GM12878 (cell line): ENCODE data around the gene CACNG5. TPM values are rescaled to one million over a fixed set of nuclear protein-coding genes. Genes with fewer than 3 reads are reported as not detected.

Experiments used
- ATAC-seq: fragments of 200-7000 bp; cut with Tn5 transposase; 3 replicates; pipeline ENCODE4 v1.9.1; 2020; ENCODE audit warnings: mild to moderate bottlenecking, moderate library complexity
- BruUV-seq: library from RNA; stranded (reverse); fragments of 400-500 nt; replicated peaks from 2 replicates; lab custom pipeline; 2021; lab: Mats Ljungman, UMichigan
- CTCF ChIA-PET: fragments of 300-600 bp; sonication (Branson Sonifier 250); formaldehyde crosslinking; extraction: SDS; loops from one replicate; lab custom pipeline; 2021; ENCODE audit warnings: inconsistent platforms; lab: Yijun Ruan, JAX
- POLR2A ChIA-PET: fragments of 350-600 bp; formaldehyde crosslinking; extraction: SDS; loops from one replicate; lab custom pipeline; 2021; ENCODE audit warnings: inconsistent platforms; lab: Charles Lee
- RAD21 ChIA-PET: fragments of 300-600 bp; sonication (Branson Sonifier 250); formaldehyde crosslinking; loops from one replicate; lab custom pipeline; 2023; ENCODE audit warnings: antibody characterized with exemption; ENCODE audit not compliant: unreplicated experiment; lab: Charles Lee
- SMC1A ChIA-PET: fragments of 300-600 bp; sonication (Branson Sonifier 250); formaldehyde crosslinking; loops from one replicate; lab custom pipeline; 2023; ENCODE audit not compliant: unreplicated experiment, uncharacterized antibody; lab: Charles Lee
- DNase-seq: peaks from one replicate; pipeline ENCODE4 v3.0.0-alpha.2; 2011; ENCODE audit warnings: low read depth, low spot score
- FAIRE-seq: peaks from 3 replicates; lab custom pipeline; 2011; peaks lifted over from hg19 to GRCh38; lab: Jason Lieb, UNC
- H2AFZ ChIP-seq: 2 replicates; pipeline ENCODE4 v1.6.0; 2011; ENCODE audit warnings: low read depth, low read length, control low read depth; ENCODE audit not compliant: control insufficient read depth
- H3K27ac ChIP-seq: 2 replicates; pipeline ENCODE4 v1.5.1; 2011; ENCODE audit warnings: control low read depth; ENCODE audit not compliant: control insufficient read depth, insufficient read depth
- H3K27me3 ChIP-seq, 2 experiments: replicated peaks in 1 of 2; 2 replicates each; pipeline versions ENCODE4 v1.6.0 to v1.6.1; 2011; ENCODE audit warnings: low read length in 1 of 2; ENCODE audit not compliant: control insufficient read depth in 2 of 2, insufficient read depth in 2 of 2
- H3K36me3 ChIP-seq, 2 experiments: 2 replicates each; pipeline ENCODE4 v1.5.1; 2011; ENCODE audit warnings: low read length in 1 of 2; ENCODE audit not compliant: control insufficient read depth in 2 of 2, insufficient read depth in 2 of 2
- H3K4me1 ChIP-seq: 2 replicates; pipeline ENCODE4 v1.6.1; 2011; ENCODE audit warnings: mild to moderate bottlenecking, low read length, moderate library complexity, mixed read lengths; ENCODE audit not compliant: control insufficient read depth, insufficient read depth
- H3K4me2 ChIP-seq: 2 replicates; pipeline ENCODE4 v1.6.0; 2011; ENCODE audit warnings: control low read depth; ENCODE audit not compliant: control insufficient read depth, insufficient read depth
- H3K4me3 ChIP-seq: fragments of 200-600 bp; sonication (generic); 2 replicates; pipeline ENCODE4 v1.5.1; 2016
- H3K79me2 ChIP-seq: 2 replicates; pipeline ENCODE4 v1.6.0; 2011; ENCODE audit warnings: low read length; ENCODE audit not compliant: control insufficient read depth, insufficient read depth
- H3K9ac ChIP-seq: 2 replicates; pipeline ENCODE4 v1.8.0; 2011; ENCODE audit warnings: low read length, control low read depth, mixed read lengths; ENCODE audit not compliant: control insufficient read depth, insufficient read depth
- H3K9me3 ChIP-seq: replicated peaks from 3 replicates; pipeline ENCODE4 v1.5.1; 2011; ENCODE audit warnings: mild to moderate bottlenecking, low read length; ENCODE audit not compliant: control insufficient read depth, insufficient read depth
- H4K20me1 ChIP-seq: 2 replicates; pipeline ENCODE4 v1.6.0; 2011; ENCODE audit not compliant: control insufficient read depth, insufficient read depth
- CHD1 ChIP-seq: IDR thresholded peaks from 2 replicates; pipeline ENCODE4 v1.6.1; 2012; ENCODE audit warnings: low read depth, low read length, improper control_type of control experiment
- EZH2 ChIP-seq: IDR thresholded peaks from 2 replicates; pipeline ENCODE4 v1.6.1; 2012; ENCODE audit warnings: low read depth, mild to moderate bottlenecking, control low read depth, inconsistent platforms, low read length, borderline replicate concordance; ENCODE audit not compliant: control insufficient read depth
- SIX5 ChIP-seq: IDR thresholded peaks from 2 replicates; pipeline ENCODE4 v1.6.1; 2011; ENCODE audit warnings: mild to moderate bottlenecking, low read depth, low read length, moderate library complexity; ENCODE audit not compliant: severe bottlenecking
- YBX1 ChIP-seq: fragments of 450-650 bp; IDR thresholded peaks from 2 replicates; pipeline ENCODE4 v1.6.1; 2016; ENCODE audit warnings: antibody characterized with exemption
- ZNF24 ChIP-seq: fragments of 450-650 bp; IDR thresholded peaks from 2 replicates; pipeline ENCODE4 v1.6.1; 2017; ENCODE audit warnings: antibody characterized with exemption, mild to moderate bottlenecking
- ZZZ3 ChIP-seq: IDR thresholded peaks from 2 replicates; pipeline ENCODE4 v1.6.1; 2011; ENCODE audit warnings: low read depth; ENCODE audit not compliant: control insufficient read depth, insufficient read length
- WGBS: methylation state at CpG from one replicate; pipeline ENCODE4 v1.1.6; 2016; ENCODE audit warnings: low lambda C conversion rate; ENCODE audit not compliant: insufficient replicate concordance, insufficient coverage; ENCODE audit errors: missing lambda C conversion rate; 5-methylcytosine and 5-hydroxymethylcytosine counted together
- in situ Hi-C: fragments of 300-500 bp; cut with MboI; formaldehyde crosslinking; loops from 9 replicates; pipeline ENCODE4 v1.14.3; 2018; ENCODE audit warnings: mixed read lengths
- intact Hi-C: fragments of 100-400 bp; cut with micrococcal nuclease; formaldehyde crosslinking; loops from one replicate; pipeline ENCODE4 v1.14.2; 2022; ENCODE audit not compliant: unreplicated experiment
- polyA plus RNA-seq, 11 experiments: library from polyadenylated mRNA; depleted of rRNA in 4 of 11; unstranded in 6 of 11; stranded (reverse) in 5 of 11; fragments of >200 nt; fragmentation: Nextera tagmentation in 4 of 11; fragmentation: Illumina TruSeq in 1 of 11; extraction: Ambion mirVana in 4 of 11; extraction: Trizol in 1 of 11; gene quantifications; 1 replicate in 1 of 11; 2 replicates in 10 of 11; pipeline versions ENCODE4 v1.2.1 to v1.2.3, GENCODE V29; 2011 to 2016; ENCODE audit warnings: inconsistent platforms in 2 of 11, missing spikeins in 2 of 11, low read depth in 1 of 11
- total RNA-seq, 4 experiments: library from RNA; depleted of rRNA in 3 of 4; stranded (reverse); fragments of >200 nt in 3 of 4; fragmentation: Illumina TruSeq in 1 of 4; extraction: Trizol in 1 of 4; gene quantifications; 2 replicates each; pipeline versions ENCODE4 v1.2.1 to v1.2.3, GENCODE V29; 2013 to 2021
- TF ChIP-seq, protein P1 (sequence below): fragments of 450-650 bp; IDR thresholded peaks from 2 replicates; pipeline ENCODE4 v1.6.1; 2016; ENCODE audit warnings: mild to moderate bottlenecking, moderate library complexity, borderline replicate concordance

The CACNG5 gene
- total and polyA plus RNA-seq, 10 of the 15 experiments (the other 5 are each of a cell fraction or from before 2014, with no cell fraction given), result not detected

DNA sequence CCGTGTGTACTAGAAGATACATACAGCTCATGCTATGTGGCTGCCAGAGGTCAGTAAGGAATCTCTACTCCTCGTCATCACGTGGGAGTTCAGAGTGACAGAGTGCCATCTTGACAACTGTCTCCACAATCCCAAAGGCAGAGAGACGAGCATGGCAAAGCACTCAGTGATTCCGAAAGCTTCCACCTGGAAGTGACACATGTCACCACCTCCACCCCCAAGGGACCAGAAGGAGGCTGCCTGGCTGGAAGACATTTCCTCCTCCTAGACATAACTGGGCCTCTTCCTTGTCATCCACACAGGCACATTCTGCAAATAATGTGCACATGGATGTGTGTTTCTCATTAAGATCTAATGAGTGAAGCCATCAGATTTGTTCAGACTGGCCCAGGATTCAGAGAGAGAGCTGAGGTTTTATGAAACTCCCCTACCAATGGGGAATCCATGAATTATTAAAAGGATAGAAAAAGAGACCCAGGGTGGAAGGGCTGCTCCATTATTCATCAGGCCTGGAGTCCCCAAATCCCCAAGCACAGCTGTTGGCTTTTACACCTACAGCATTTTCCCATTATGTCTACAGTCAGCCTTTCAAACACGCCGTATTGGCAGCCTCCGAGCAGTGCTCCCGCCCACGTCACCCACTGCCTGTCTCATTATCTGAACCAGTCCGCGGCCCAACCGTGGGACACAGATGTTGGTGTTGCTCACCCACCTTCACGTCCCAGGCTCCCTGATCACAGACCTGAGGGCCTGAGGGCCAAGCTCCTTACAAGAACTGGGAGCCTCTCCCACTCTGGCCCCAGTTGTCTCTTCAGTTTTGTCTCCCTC is 3.3 kb upstream of the CACNG5 start:
- DNase-seq, result no peak
- no peak overlapping the region for H3K4me3 ChIP-seq
- TF ChIP-seq, protein P1, sequence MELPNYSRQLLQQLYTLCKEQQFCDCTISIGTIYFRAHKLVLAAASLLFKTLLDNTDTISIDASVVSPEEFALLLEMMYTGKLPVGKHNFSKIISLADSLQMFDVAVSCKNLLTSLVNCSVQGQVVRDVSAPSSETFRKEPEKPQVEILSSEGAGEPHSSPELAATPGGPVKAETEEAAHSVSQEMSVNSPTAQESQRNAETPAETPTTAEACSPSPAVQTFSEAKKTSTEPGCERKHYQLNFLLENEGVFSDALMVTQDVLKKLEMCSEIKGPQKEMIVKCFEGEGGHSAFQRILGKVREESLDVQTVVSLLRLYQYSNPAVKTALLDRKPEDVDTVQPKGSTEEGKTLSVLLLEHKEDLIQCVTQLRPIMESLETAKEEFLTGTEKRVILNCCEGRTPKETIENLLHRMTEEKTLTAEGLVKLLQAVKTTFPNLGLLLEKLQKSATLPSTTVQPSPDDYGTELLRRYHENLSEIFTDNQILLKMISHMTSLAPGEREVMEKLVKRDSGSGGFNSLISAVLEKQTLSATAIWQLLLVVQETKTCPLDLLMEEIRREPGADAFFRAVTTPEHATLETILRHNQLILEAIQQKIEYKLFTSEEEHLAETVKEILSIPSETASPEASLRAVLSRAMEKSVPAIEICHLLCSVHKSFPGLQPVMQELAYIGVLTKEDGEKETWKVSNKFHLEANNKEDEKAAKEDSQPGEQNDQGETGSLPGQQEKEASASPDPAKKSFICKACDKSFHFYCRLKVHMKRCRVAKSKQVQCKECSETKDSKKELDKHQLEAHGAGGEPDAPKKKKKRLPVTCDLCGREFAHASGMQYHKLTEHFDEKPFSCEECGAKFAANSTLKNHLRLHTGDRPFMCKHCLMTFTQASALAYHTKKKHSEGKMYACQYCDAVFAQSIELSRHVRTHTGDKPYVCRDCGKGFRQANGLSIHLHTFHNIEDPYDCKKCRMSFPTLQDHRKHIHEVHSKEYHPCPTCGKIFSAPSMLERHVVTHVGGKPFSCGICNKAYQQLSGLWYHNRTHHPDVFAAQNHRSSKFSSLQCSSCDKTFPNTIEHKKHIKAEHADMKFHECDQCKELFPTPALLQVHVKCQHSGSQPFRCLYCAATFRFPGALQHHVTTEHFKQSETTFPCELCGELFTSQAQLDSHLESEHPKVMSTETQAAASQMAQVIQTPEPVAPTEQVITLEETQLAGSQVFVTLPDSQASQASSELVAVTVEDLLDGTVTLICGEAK, result no peak
- no peak for TF ChIP-seq SIX5
- TF ChIP-seq YBX1, result no peak
- no peak for TF ChIP-seq ZNF24
- TF ChIP-seq EZH2, result no peak
- TF ChIP-seq ZZZ3, result no peak
- no peak for TF ChIP-seq CHD1
- SMC1A ChIA-PET, result interaction anchor here (1.1 kb wide), 1 partner anchor 17 kb away, joined by 3 read pairs; no protein-coding TSS in a partner anchor
- no peak overlapping the region for H2AFZ ChIP-seq
- no peaks in the 10 kb centered on the region for H3K36me3 ChIP-seq
- no peaks in the 10 kb centered on the region for H3K4me1 ChIP-seq
- 54% methylated on average over 14 of the region's 14 CpGs for WGBS
- peaks cover 0 to 3% of the 10 kb centered on the region in 2 experiments; a peak in 2 of 4 replicates for H3K27me3 ChIP-seq
- H3K27ac ChIP-seq, result no peak overlapping the region
- in situ Hi-C loops (no loop called here), intact Hi-C loops (no loop called here)
- BruUV-seq, result no TSS peak
- FAIRE-seq, result no peak
- H3K9ac ChIP-seq, result no peak overlapping the region
- no peaks in the 10 kb centered on the region; the same call in 2 of the 3 replicates for H3K9me3 ChIP-seq
- RAD21 ChIA-PET, result no interaction called here
- ATAC-seq, result no peak
- H3K79me2 ChIP-seq, result no peaks in the 10 kb centered on the region
- H4K20me1 ChIP-seq, result no peaks in the 10 kb centered on the region
- H3K4me2 ChIP-seq, result no peak overlapping the region
- CTCF ChIA-PET, result no interaction called here
- POLR2A ChIA-PET, result no interaction called here
